NCI-H1105 (cell line): Measurements from ENCODE around the gene HOXA4.
A peak's percentile ranks its signal among the peaks of the same experiment; 100 is the strongest.

Experiments
- DNase-seq: peaks from one replicate; lab custom pipeline; 2025; lab: John Stamatoyannopoulos, UW

Gene HOXA4

DNA sequence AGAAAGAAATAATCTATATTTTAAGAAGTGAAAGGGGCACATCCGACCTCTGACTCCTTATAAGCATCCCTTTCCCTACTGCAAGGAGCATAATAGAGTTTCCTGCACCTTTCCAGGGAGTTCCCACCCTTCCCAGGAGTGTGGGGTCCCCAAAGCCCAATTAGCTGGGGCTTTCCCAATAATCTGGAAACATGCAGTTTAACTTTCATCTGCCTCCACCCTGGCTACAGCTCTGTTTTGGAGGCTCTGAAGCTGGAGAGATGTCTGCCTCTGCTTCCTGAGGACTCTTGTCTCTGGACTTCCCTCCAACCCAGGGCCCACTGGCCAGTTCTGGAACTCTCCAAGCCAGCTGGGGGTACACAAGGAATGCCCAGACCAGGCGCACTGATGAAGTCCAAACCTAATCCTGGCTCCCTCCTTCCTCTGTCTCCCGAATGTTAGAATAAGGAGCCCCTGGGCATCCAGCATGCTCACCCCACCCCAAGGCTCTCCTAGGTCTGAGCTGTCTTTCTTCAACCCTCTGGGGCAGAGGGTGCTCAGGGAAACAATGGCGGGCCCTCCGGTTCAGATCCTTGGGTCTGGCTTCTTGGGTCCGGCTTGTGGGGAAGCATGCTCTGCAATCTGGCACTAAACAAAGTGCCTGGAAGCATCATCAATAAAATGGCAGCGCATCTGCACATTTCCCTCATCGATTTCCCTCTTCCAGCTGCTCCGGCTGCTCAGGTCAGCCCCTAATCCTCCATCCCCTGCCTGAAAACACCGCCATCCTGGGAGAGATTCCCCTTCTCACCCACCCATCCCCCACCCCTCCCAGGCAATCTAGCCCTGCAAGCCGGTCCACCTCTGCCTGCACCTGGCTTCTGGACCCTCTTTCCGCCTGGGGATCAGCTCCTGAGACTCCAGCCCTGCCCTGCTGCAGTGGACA, 13.3 kb downstream of the HOXA4 start:
- no peak for DNase-seq

DNA sequence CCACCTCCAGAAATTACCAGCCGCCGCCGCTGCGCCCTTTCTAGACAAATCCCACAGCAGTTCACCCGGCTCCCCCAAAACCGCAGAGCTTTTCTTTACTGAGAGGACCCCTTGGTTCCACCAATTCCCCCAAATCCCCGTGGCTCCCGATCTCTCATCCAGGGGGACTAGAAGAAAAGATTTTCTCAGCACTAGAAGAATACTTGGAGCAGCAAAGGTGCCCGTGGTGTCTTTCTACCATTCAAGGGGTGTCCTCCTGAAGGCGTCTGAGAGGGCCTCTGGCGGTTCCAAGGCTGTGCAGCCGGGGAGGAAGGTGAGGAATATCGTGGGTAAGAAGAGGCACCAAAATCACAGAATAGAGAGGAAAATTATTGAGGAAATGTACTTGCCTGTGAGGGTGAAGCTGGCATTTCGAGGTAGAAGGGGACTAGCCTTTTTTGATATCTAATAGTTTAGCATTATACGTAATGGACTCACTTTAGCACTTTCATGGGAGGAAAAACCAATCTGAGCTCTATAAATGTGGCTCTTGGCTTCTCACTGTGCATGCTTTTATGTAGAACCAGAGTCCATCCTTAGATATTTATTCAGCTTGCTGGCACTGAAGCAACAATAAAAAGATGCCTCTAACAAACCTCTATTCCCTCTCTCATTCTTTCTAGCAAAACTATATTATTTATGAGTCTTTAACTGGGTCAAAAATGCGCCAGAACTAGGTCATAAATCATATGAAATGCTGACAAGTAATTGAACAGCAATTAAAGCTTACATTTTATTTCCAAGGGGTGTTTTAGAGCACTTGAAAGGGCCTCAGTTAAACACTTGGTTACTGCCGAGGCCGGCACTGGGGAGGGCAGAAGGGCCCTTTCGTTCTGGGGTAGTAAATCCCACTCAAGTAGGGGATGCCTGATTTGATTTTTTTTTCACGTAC, 14.3 kb downstream of the HOXA4 start:
- DNase-seq = no peak

DNA sequence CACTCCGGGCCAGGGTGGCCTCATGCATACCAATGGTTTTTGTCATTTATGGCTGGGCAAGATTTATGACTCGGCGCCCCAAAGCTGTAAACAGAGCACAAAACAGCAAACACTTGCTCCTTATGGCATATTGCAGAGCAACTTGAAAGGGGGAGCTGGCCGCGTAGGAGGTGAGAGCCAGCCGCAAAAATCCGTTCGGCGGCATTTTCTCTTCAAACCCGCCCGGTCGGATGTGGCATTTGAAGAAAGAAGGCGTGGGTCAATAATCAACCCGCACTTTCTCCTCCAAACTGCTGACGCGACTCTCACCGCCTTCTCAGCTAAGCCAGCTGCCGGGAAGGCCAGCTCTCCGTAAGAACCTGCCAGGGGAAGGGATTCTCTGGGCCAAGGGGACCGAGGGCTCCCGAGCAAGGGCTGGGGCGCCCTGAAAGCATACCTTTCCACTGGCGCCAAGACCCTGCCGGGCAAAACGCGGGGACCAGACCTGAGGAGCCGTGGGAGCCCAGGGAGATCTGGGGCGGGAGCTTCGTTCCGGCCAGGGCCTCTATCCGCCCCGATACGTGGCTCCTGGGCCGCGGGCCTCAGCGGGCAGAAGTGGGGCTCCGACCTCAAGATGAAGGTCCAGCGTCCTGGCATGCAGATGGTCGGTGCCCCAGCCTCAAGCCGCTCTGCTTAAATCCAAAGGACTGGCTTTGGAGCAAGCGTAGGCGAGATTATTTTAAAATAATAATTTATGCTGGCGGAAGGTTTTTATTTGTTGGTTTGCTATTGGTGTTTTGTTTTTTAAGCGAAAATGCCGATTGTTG, 15.1 kb downstream of the HOXA4 start:
- no peak for DNase-seq

DNA sequence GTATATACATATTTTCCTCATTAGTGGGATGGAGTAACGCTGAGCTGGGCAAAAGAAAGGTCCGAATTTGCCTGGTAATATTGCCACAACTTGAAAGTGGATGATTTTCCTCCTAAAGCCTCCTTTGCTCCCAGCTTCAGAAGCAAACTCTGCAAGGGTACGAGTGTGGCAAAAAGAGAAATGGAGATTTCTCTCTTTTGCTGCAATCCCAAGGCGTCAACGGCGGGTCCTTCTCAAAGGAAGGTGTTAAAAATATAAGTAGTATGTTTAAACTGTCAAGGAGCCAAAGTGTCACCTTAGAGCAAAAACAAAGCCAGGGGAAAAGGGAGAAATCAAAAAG, 15.7 kb downstream of the HOXA4 start:
- DNase-seq = no peak

DNA sequence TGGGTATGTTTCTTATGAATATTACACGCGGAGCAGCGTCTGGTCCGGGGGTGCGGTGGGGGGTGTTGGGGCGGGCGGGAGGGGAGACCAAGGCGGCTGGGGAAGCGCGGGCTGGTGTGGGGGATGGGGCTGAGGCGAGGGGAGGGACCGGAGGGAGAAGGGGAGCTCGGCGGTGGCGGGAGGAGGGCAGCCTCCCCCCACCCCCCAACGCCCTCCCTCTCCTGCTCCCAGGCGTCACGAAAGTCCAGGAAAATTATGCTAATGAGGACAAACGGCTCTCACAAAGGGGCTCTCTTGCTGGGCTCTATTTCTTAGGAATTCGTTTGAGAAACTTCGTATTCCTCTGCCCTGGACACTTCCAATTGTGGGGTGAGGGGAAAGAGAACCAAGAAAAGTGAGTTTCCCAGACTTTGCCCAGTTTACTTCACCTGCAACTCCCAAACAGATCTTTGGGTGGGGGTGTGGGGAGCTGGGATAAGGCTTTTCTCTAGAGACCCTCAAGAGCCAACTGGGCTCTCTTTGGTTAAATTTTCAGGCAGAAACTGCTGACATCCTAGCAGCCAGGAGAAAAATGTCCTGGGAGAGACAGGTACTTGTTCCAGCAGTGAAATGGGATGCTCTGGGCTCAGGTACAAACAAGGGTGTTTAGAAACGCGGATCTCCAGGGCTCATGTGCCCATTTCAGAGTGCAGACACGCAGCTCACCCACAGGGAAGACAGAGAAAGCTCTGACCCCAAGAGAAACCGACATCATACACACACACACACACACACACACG, 16.4 kb downstream of the HOXA4 start:
- DNase-seq = peak; percentile 15

DNA sequence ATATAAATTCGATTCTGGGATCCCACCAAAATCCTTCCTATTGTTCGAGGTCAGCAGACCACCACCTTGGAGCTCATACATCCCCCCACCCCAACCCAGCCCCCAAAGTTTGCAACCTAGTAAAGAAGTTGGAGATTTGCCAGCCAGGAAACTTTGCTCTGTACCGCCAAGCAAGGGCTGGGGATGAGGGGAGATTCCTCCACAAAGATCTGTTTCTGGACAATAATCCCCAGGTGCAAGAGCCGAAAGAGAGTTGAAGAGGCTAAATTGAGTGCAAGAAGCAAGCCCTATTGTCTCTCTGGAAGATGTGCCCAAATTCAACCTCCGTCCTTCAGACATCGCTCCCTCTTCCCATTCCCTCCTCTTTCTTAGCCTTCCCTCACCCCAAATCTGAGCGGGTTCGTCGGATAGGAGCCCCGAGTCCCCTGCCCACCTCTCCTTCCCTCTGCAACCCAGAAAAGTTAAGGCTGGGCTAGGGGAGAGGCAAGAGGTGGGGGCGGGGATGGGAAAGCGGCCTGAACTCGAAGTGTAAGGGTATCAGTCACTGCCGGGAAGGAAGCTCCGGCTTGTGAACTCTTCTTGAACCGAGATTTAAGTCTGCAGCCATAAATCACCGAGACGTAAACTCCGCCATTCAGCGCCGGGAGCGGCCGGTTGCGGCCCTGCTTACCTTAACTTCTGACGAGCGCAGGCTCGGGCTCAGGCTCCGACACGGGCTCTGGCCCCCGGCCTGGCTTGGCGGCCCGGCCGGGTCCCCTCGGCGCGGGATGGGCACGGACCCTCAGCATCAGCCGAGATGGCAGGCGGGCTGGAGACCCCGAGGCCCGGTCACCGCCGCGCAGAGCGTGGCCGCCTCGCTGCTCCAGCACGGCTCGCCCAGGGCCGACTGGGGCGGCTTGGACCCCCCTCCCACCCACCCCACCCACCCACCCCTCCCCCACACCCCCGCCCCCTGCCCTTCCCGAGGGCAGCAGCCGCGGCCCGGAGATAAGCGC, 17.3 kb downstream of the HOXA4 start:
- no peak for DNase-seq

DNA sequence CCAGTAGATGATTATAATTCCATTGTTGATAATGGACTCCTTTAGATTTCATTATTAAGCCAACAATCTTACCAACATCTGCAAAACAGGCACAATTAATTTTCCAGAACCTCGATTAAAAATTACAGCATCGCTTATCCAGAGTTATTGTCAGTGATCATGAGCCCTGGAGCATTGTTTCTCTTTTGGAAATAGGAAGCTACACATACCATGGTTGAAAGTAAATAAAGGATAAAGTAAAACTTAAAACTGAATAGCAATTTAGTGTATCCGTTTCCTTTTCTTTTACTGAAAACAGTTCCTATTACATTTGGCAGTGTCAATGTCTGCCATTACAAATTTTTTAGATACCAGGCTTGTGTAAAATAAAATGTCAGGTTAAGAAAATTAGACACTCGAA, 18.2 kb downstream of the HOXA4 start:
- no peak for DNase-seq

DNA sequence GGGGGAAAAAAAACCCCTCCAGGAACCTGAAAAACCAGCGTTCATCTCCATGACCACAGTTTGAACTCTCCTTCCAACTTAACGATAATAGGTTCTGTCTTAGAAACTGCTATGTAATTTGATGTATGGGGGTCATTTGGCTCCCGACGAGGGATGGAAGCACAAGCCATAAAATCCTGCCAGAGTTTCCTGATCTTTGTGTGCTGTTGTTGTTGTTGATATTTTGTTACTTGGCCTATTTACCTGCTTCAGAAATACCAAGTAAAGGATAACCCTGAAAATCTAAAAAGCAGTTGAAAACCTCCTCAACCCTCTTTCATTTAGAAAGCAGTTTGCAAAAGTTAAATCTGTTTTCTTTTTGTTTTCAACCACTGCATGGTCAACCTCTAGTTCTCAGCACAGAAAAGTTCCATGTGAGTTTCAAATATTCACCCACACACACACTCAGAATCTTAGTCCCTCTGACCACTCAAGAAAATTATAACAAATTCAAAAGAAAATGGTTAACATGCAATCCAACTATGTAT, 18.7 kb downstream of the HOXA4 start:
- DNase-seq = no peak

DNA sequence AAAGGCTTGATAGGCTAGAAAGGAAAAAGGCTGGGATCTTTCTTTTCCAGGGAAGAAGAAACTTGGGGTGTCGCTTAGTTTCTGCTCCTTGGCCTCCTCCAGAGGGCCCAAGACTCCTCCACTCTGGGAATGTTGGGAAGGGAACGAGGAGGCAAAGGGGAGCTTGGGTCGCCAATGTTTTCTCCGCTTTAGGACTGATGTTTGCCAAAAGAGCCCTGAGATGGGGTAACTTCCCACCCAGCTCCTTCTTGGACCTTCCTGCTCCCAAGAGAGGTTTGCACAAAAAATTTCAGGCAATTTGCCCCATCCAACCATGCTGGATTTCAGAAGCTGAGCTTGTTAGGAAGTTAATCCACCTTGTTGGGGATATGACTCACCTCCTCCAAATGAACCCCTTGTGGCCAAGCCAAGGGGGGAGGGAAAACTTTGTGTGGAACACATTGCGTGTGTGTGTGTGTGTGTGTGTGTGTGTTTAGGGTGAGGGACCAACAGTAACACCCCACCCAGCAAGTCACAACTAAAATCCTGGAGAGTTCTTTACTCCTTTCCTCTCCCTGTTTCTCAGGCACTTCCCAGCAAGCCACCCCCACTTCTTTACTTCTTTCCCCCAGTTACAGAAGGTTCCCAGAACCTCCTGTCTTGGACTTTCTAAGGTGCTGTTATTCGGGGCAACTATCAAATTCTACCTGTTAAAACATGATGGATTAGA, 19.4 kb downstream of the HOXA4 start:
- no peak for DNase-seq

DNA sequence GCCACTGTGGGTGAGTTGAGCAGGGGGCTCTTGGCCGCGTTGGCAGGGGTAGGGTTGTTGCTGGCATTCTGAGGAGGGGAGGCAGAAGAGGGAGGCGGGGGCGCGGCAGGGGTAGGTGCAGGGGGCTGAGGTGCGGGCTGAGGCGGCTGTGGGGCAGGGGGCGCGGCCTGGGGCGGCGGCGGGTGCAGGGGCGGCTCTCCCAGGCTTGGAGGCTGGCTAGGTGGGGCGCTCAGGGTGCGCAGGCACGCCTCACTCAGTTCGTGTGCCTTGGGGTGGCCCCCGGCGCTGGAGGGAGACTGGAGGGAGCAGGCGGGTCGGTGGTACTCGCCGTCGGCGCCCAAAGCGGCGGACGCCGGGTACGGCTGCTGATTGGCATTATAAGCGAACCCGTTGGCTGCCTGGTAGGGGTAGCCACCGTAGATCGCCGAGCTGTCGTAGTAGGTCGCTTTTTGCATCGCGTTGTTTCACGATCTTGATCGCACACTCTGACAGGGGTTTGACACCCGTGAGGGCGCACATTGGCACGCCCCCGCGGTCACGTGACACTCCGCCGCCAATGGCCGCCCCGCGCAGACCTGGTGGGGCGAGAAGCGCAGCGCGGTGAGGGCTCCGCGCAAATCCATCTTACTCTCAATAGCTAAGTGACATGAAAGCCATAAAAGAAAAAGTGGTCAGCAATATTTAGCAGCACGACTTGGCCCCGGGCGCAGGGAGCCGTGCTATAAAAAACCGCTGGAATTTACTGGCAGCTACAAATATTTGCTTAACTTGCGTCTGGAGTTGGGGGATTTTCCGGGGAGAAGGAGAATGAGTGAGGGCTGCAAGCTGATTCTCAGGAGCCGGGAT, 20.1 kb downstream of the HOXA4 start:
- DNase-seq = no peak

DNA sequence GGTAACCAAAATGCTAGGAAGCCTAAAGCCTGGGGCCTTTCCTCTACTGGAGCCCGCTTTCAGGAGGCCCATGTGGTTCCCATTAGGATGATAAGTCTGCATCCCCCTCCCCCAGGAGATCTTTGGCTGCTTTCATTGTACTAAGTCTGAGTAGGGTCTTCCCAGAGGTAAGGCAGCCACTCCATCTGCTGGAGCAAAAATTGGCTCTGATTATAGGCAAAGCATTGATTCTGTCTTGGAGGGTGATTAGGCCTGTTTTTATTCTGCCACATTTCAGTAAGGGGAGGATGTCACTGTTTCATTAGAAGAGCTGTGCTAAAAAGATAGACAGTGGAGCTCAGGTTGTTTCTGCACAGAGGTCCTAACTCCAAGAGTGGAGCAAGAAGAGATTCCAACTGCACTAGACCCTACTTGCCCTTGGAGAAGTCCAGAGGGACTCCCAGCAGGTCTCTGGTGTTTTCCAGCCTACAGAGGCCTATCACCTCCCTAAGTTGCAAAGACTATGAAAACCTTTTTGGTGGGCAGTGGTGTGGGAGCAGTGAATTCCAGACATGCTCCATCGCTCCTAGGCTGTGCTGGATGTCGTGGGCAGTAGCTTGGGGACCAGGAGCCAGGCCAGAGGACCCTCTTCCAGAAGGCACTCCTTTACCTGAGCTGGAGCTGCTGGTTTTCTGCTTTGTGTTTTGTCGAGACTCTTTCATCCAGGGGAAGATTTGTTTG, 20.9 kb downstream of the HOXA4 start:
- DNase-seq = no peak

DNA sequence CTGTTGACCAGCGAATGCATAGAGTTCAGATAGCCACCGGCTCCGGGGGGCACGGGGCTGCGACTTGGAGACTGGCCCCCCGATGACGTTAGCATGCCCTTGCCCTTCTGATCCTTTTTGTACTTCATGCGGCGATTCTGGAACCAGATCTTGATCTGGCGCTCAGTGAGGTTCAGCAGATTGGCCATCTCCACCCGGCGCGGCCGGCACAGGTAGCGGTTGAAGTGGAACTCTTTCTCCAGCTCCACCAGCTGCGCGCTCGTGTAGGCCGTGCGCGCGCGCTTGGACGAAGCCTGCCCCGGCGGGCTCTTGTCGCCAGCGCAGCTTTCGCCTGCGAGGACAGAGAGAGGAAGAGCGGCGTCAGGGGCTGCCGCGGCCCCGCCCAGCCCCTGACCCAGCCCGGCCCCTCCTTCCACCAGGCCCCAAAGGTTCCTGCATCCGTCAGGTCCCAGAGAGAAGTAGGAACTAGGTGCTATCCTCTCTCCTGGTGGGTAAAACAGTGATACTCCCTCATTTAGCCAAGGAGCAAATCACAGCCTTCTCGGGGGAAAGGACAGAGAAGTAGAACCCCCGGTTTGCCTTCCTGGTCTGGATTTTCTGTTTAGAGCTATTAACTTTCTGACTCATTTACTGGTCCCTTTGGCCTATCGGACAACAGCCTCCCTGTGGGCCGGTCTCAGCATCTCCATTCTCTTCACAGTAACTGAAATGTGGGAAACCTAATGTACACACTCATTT, 22.0 kb downstream of the HOXA4 start:
- DNase-seq = no peak

DNA sequence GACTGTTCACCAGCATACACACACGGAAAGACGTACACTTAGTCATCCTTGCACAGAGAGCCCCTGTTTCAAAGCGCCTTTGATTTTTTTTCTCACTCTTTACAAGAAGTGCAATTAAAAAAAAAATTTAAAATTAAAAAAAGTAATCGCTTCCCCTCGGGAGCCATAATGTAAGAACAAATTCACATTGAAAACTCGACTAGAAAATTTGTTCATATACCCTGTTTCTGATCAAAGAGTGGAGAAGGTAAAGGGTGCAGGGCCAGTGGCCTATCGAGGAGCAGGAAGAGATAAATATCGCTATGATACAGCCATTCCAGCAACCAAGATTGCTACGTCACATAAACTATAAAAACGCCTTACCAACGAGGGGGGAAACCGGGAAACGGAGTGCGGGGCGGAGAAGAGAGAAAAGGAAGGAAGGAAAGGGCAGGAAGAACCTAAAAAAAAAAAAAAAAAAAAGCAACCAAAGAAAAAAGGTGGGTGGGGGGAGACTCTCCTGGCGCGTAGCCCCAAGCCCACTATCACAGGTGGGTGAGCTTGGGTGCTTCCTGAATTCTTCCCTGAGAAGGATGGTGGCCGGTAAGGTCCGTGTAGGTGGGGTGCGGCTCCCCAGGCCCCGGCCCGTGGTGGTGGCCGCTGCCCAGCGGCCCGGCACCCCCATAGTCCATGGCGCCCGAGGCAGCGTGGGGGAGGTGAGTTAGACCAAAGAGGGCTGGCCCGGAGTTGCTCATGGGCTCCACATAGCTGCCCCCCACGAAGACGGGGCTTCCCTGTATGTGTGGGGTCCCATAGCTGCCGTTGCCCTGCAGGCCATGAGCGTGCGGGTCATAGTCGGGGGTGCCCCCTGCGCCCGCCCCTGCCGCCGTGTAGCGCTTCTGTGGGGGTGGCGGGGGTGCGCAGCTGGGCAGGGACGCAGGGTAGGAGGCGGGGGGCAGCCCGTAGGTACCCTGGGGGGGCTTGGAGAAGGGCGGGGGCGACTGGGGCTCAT, 22.9 kb downstream of the HOXA4 start:
- no peak for DNase-seq

DNA sequence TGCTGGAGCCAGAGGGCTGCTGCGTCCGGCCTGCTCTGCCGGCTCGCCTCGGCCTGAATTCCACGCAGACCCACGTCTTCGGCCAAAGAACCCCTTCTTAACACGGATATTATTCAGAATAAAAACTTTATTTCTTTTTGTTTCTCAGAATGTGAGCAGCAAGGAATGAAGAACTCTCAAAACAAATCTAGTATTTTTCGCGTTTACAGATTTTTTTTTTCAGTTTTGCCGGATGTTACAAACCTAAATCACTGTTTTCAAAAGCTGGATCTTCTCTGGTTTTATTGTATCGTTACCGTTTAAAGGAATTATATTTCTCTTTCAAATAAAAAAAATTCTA, 23.7 kb downstream of the HOXA4 start:
- no peak for DNase-seq

DNA sequence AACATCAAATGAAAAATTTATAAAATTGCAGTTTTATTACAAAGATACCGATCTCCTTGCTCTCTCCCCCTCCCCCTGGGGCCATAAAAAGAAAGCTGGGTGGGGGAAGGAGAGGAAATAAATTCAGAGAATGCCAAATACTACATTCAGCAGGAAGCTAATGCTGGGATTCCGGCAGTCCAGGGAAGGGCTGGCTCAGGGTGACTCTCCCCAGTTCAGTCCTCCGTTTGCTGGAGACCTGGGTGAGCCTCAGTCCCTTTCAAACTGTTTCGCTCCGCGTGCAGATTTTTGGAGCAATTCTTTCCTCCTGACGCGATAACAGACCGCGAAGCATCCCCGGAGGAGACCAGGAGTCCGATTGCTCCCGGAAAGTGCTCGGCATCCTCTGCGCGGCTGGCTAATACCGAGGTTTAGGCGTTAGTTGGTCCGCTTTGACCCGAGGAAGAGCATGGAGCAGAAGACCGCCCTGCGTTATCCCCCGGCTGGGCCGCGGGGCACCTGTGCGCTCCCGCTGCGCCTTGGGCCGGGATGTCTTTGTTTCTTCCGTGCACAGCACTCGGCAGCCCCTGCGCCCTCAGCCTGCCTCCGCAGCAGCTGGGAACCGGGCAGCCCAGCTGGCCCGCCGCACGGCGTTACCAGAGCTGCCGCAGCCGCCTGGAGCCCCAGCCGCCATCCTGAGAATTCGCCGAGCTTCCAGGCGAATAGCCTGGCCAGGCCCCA, 24.2 kb downstream of the HOXA4 start:
- DNase-seq = no peak
